ENCODE results near the gene HOXC12.

The HOXC12 gene

GRCh38 chr12:53985692-53985993, 30.9 kb downstream of the HOXC12 start:
- DNase-seq, result no peak

- no peak for DNase-seq
Observed at GRCh38 chr12:53985994-53986685, 31.4 kb downstream of the HOXC12 start.

- no peak for DNase-seq
Observed at GRCh38 chr12:53986686-53987483, 32.2 kb downstream of the HOXC12 start.

GRCh38 chr12:53987787-53988230, 33.1 kb downstream of the HOXC12 start:
- no peak for DNase-seq

- no peak for DNase-seq
Observed at GRCh38 chr12:53988541-53989226, 34.0 kb downstream of the HOXC12 start.

- no peak for DNase-seq
Observed at GRCh38 chr12:53989227-53990113, 34.8 kb downstream of the HOXC12 start.

- no peak for DNase-seq
Observed at GRCh38 chr12:53990311-53991076, 35.8 kb downstream of the HOXC12 start.

- DNase-seq, result no peak
Observed at GRCh38 chr12:53991077-53991460, 36.4 kb downstream of the HOXC12 start.

GRCh38 chr12:53992377-53992889, 37.7 kb downstream of the HOXC12 start:
- no peak for DNase-seq

- DNase-seq, result no peak
Observed at GRCh38 chr12:53993162-53994008, 38.7 kb downstream of the HOXC12 start.

- no peak for DNase-seq
Observed at GRCh38 chr12:53994009-53994263, 39.2 kb downstream of the HOXC12 start.

- no peak for DNase-seq
Observed at GRCh38 chr12:53994264-53995001, 39.7 kb downstream of the HOXC12 start.

- DNase-seq, result no peak
Observed at GRCh38 chr12:53995002-53995377, 40.3 kb downstream of the HOXC12 start.

- DNase-seq, result no peak
Observed at GRCh38 chr12:53995378-53996239, 40.9 kb downstream of the HOXC12 start.

GRCh38 chr12:53996240-53997203, 41.8 kb downstream of the HOXC12 start:
- no peak for DNase-seq

- DNase-seq, result no peak
Observed at GRCh38 chr12:53997204-53998109, 42.8 kb downstream of the HOXC12 start.

Data from activated CD4-positive, alpha-beta T cell treated with anti-CD3 and anti-CD28 coated beads for 1 hour (primary cell).